WTC11 (cell line): ENCODE results near the gene FAN1.

Experiments
- CBFB ChIP-seq: sonication (generic); formaldehyde crosslinking; IDR thresholded peaks from 2 replicates; pipeline ENCODE4 v1.8.1; 2022; ENCODE audit warnings: mild to moderate bottlenecking, low read depth, missing genetic modification reagents
- JUN ChIP-seq: sonication (generic); formaldehyde crosslinking; IDR thresholded peaks from 2 replicates; pipeline ENCODE4 v1.8.0; 2023; ENCODE audit warnings: mild to moderate bottlenecking, missing genetic modification reagents
- MLX ChIP-seq: sonication (generic); formaldehyde crosslinking; IDR thresholded peaks from 2 replicates; pipeline ENCODE4 v1.8.1; 2023; ENCODE audit warnings: mild to moderate bottlenecking, missing genetic modification reagents, moderate library complexity
- NR3C1 ChIP-seq: sonication (generic); formaldehyde crosslinking; conservative IDR thresholded peaks from 2 replicates; pipeline ENCODE4 v1.8.1; 2023; ENCODE audit warnings: low read depth, mild to moderate bottlenecking, missing genetic modification reagents
- ZNF121 ChIP-seq: sonication (generic); formaldehyde crosslinking; IDR thresholded peaks from 2 replicates; pipeline ENCODE4 v1.8.0; 2023; ENCODE audit warnings: missing genetic modification reagents
- TF ChIP-seq, protein P1 (sequence below): fragments of 200-600 bp; IDR thresholded peaks from 2 replicates; pipeline ENCODE4 v1.8.0; 2022; ENCODE audit warnings: antibody characterized with exemption
- TF ChIP-seq, protein P2 (sequence below): sonication (generic); formaldehyde crosslinking; IDR thresholded peaks from 2 replicates; pipeline ENCODE4 v1.8.1; 2022; ENCODE audit warnings: low read depth, missing genetic modification reagents, borderline replicate concordance
- TF ChIP-seq, protein P3 (sequence below): sonication (generic); formaldehyde crosslinking; IDR thresholded peaks from 2 replicates; pipeline ENCODE4 v1.8.1; 2023; ENCODE audit warnings: mild to moderate bottlenecking, missing genetic modification reagents

- TF ChIP-seq NR3C1 (CRISPR knock-in tag) (no peak), CBFB (no peak), ZNF121 (CRISPR knock-in tag) (no peak), JUN (CRISPR knock-in tag) (no peak), MLX (CRISPR knock-in tag) (no peak)
- TF ChIP-seq, protein P1, sequence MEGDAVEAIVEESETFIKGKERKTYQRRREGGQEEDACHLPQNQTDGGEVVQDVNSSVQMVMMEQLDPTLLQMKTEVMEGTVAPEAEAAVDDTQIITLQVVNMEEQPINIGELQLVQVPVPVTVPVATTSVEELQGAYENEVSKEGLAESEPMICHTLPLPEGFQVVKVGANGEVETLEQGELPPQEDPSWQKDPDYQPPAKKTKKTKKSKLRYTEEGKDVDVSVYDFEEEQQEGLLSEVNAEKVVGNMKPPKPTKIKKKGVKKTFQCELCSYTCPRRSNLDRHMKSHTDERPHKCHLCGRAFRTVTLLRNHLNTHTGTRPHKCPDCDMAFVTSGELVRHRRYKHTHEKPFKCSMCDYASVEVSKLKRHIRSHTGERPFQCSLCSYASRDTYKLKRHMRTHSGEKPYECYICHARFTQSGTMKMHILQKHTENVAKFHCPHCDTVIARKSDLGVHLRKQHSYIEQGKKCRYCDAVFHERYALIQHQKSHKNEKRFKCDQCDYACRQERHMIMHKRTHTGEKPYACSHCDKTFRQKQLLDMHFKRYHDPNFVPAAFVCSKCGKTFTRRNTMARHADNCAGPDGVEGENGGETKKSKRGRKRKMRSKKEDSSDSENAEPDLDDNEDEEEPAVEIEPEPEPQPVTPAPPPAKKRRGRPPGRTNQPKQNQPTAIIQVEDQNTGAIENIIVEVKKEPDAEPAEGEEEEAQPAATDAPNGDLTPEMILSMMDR = no peak
- TF ChIP-seq, protein P2, sequence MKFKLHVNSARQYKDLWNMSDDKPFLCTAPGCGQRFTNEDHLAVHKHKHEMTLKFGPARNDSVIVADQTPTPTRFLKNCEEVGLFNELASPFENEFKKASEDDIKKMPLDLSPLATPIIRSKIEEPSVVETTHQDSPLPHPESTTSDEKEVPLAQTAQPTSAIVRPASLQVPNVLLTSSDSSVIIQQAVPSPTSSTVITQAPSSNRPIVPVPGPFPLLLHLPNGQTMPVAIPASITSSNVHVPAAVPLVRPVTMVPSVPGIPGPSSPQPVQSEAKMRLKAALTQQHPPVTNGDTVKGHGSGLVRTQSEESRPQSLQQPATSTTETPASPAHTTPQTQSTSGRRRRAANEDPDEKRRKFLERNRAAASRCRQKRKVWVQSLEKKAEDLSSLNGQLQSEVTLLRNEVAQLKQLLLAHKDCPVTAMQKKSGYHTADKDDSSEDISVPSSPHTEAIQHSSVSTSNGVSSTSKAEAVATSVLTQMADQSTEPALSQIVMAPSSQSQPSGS (CRISPR knock-in tag) = no peak
- TF ChIP-seq, protein P3, sequence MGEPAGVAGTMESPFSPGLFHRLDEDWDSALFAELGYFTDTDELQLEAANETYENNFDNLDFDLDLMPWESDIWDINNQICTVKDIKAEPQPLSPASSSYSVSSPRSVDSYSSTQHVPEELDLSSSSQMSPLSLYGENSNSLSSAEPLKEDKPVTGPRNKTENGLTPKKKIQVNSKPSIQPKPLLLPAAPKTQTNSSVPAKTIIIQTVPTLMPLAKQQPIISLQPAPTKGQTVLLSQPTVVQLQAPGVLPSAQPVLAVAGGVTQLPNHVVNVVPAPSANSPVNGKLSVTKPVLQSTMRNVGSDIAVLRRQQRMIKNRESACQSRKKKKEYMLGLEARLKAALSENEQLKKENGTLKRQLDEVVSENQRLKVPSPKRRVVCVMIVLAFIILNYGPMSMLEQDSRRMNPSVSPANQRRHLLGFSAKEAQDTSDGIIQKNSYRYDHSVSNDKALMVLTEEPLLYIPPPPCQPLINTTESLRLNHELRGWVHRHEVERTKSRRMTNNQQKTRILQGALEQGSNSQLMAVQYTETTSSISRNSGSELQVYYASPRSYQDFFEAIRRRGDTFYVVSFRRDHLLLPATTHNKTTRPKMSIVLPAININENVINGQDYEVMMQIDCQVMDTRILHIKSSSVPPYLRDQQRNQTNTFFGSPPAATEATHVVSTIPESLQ (CRISPR knock-in tag) = no peak
These were observed 86.9 kb downstream of the FAN1 start for GRCh38 chr15:30990446-30991254.
